Stimulated activated CD8-positive, alpha-beta memory T cell treated with anti-CD3 and anti-CD28 coated beads, Interleukin-15, amount 100 ng/mL, for 4 hours (primary cell): ENCODE data around the gene AHCYL2.
A peak's percentile ranks its signal among the peaks of the same experiment; 100 is the strongest.
"Not testable (repeated sequence)": the region's sequence is repeated elsewhere in the genome, so short reads cannot be mapped to it uniquely, and the experiment has no call there.

ENCODE experiments used
- DNase-seq, 2 donors: peaks; one replicate each; pipeline ENCODE4 v3.0.0-alpha.2; 2020; ENCODE audit warnings: low read depth in 2 of 2

Gene AHCYL2

GRCh38 chr7:129423700-129424410 is 199.0 kb downstream of the AHCYL2 start:
- DNase-seq = no peak

DNA sequence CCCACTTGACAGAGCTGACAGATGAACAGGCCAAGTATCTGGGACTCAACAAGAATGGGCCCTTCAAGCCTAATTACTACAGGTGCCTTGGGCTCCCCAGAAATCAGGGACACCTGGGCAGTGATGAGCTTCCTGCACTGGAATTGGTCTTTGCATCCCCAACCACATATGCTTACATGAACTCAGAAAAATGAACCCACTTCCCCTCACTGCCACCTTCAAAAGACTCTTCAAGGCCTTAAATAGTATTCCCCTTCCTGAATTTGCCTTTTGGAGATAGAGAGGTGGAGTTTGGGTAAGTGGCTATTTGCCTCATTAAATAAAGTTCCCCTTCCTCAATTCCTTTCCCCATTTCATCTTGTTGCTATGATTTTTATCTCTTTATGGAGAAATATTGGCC is 201.7 kb downstream of the AHCYL2 start:
- DNase-seq = no peak

DNA sequence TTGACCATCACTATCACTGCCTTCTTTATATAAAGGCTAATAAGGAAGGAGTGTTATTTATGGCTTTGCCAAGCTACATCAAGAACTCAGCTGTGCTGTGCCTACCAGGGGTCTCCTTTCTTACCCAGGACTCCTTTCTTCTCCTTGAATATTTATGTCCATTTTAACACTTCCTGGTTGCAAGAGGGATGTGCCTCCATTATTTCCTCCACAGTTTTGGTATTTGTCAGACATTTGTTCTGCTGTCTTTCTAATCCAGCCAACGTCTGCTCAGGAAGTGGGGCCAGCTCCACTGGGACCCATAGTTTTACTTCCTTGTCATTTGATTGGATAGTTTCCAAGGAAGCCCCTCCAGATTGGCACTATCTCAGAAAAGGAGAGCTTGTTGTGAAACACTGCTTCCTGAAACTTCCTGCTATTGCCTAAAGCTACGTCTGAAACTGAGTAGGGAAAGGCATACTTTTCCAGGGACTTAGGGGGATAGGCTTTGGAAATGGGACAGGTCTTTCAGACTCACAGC is 202.8 kb downstream of the AHCYL2 start:
- no peak for DNase-seq

GRCh38 chr7:129431911-129432643 is 207.2 kb downstream of the AHCYL2 start:
- DNase-seq = no peak

GRCh38 chr7:129433847-129434674 is 209.2 kb downstream of the AHCYL2 start, which contains the start of gene STRIP2:
Gene STRIP2 (plus strand): TSS chr7:129434432. CDS start chr7:129434473, 41 bp downstream.
- peak; percentile 78 to 79 for DNase-seq

- DNase-seq = no peak
Measured at GRCh38 chr7:129434675-129435318, 210.0 kb downstream of the AHCYL2 start.

GRCh38 chr7:129435414-129435829 is 210.6 kb downstream of the AHCYL2 start:
- no peak for DNase-seq

DNA sequence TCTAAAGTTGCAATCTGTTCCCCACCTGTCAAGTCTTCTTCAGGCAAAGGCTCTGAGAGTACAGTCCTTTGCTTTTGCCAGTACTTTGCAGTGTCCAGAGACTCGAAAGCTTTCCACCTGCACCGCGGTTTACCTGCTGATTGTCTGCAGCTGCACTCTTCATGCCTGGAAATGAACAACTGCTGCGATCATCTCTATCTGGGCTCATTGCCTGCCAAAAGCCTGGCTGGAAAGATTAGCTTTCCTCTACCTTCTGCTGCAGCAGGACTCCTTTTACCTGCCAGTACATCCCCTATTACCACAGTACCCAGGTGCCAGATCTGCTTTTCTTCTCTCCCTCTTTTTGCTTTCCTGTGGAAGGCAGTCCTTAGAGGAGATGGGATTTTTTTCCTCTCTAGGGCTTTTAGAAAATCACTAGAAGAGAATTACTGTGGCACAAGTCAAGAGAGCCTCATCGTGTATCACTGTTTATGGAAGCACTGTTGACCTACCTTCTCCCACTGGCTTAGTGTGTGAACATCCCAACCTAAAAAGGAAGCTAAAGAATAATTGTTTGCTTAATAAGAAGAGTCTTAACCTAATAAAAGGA is 211.6 kb downstream of the AHCYL2 start:
- DNase-seq = no peak

DNA sequence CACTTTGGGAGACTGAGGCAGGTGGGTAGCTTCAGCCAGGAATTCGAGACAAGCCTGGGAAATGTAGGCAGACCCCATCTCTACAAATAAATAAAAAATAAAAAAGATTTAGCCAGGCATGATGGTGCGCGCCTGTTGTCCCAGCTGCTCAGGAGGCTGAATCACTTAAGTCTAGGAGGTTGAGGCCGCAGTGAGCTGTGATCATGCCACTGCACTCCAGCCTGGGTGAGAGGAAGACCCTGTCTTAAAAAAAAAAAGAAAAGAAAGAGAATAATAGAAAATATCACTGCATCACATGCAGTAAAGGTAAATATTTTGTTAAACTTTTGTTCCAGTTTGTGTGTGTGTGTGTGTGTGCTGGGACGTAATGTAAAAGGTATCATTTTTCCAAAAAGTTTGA is 212.4 kb downstream of the AHCYL2 start:
- no peak for DNase-seq

DNA sequence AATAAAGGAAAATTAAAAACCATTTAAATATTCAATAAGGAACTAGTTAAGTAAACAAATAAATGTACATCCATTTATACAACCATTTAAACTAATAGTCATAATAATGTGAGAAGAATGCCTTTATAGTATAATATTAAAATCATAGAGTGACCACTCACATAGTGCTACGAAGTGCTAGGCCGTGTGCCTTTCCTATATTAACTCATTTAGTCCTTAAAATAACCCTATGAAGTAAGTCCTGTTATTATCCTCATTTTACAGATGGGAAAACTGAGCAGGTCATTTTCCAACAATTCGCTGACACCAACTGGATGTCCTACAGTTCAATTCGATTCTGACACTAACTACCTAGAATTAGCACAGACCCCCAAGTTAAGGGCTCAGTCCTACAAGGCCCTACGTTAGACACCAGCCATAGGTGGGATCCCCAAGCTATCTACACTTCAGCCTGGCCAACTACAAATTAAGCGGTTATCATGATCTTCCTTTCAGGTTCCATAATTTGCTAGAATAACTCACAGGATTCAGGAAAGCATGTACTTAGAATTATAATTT is 213.5 kb downstream of the AHCYL2 start:
- no peak for DNase-seq

DNA sequence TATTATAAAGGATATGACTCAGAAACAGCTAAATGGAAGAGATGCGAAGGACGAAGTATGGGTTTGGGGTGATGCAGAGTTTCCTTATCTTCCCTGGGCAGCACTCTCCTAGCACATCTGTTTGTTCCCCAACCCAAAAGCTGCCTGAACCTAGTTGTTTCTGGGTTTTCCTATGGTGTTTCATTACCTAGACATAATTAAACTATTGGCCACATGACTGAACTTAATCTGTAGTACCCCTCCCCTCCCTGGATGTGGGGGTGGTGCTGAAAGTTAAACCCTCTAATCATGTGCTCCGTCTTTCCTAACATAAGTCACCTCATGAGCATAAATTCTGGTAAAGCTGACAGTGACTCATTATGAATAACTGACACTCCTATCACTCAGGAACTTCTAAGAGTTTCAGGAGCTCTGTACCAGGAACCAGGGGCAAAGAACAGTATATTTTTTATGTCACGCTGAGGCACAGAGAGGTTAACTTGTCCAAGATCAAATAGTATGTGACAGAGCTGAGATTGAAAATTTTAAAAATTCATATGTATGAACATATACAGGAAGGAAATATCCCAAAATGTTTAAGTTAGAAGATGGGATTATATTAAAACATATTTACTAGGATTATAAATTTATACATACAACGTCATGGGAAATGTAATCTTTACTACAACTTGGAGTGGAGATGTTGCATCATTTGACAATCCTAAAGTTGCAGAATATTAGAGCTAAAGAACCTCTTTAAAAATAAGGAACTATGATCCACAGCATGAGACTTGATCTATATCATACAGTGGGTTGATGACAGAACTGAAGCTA is 214.2 kb downstream of the AHCYL2 start:
- no peak for DNase-seq

GRCh38 chr7:129439963-129440625 is 215.3 kb downstream of the AHCYL2 start:
- no peak for DNase-seq

- DNase-seq = no peak
Measured at GRCh38 chr7:129443612-129444011, 218.8 kb downstream of the AHCYL2 start.

- not testable (repeated sequence) for DNase-seq
Measured at GRCh38 chr7:129444776-129445175, 219.9 kb downstream of the AHCYL2 start.

- DNase-seq = not testable (repeated sequence)
Measured at GRCh38 chr7:129446925-129447324, 222.1 kb downstream of the AHCYL2 start.

DNA sequence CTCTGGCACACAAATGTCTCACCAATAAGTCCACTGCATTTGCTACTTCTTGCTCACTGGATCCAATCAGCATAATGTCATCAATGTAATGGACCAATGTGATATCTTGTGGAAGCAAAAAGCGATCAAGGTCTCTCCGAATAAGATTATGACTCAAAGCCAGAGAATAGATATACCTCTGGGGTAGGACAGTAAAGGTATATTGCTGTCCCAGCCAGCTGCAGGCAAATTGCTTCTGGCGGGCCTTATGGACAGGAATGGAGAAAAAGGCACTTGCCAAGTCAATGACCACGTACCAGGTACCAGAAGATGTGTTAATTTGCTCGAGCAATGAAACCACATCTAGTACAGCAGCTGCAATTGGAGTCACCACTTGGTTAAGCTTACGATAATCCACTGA is 222.6 kb downstream of the AHCYL2 start:
- DNase-seq = not testable (repeated sequence)

GRCh38 chr7:129448608-129449007 is 223.8 kb downstream of the AHCYL2 start:
- not testable (repeated sequence) for DNase-seq

- DNase-seq = no peak
Measured at GRCh38 chr7:129450295-129450694, 225.5 kb downstream of the AHCYL2 start.

GRCh38 chr7:129452589-129453231 is 227.9 kb downstream of the AHCYL2 start:
- no peak for DNase-seq
